ENCODE data around the gene ATG4A. TPM values are rescaled to one million over a fixed set of nuclear protein-coding genes. Genes with fewer than 3 reads are reported as not detected.

Gene ATG4A
- total RNA-seq, result 1 to 10 TPM; 8.2 to 8.3 TPM
- total RNA-seq, result 13.3 to 28.5 reads per million in 2 donors

- Mint-ChIP-seq H3K27me3 (no peaks in the 10 kb centered on the region), H3K27ac (no peak within 1 kb of the TSS), H3K4me3 (no peak within 1 kb of the TSS), H3K4me1 (peaks cover 5% of the 10 kb centered on the region), H3K36me3 (ENCODE audit: low read depth) (no peaks in the 10 kb centered on the region)
- ATAC-seq (peak; percentile 97), DNase-seq (peak; percentile 75 to 84 (median 76))
- H3K9me3 ChIP-seq (ENCODE audit: control insufficient read depth, low read length, poor library complexity, severe bottlenecking), result no peaks in the 10 kb centered on the region
Measured at GRCh38 chrX:108091264-108091877, at the start of gene ATG4A, which contains the start of gene PSMD10. ATG4A (plus strand) TSS chrX:108091778; CDS start chrX:108091827, 49 bp downstream. PSMD10 (minus strand) TSS chrX:108091542; CDS start chrX:108091520, 22 bp downstream.

- H3K27ac Mint-ChIP-seq, result no peak within 1 kb of the TSS
- H3K4me3 Mint-ChIP-seq, result no peak within 1 kb of the TSS
- ATAC-seq (no peak), DNase-seq (no peak)
- H3K27me3 Mint-ChIP-seq, result no peaks in the 10 kb centered on the region
- H3K9me3 ChIP-seq (ENCODE audit: control insufficient read depth, low read length, poor library complexity, severe bottlenecking), result no peaks in the 10 kb centered on the region
- H3K4me1 Mint-ChIP-seq, result peaks cover 21% of the 10 kb centered on the region
- peaks cover 3% of the 10 kb centered on the region for H3K36me3 Mint-ChIP-seq (ENCODE audit: low read depth)
Measured at GRCh38 chrX:108044554-108045256, 46.9 kb upstream of the ATG4A start, which contains the start of gene VSIG1. VSIG1 (plus strand) TSS chrX:108045065; CDS start chrX:108045131, 66 bp downstream.

DNA sequence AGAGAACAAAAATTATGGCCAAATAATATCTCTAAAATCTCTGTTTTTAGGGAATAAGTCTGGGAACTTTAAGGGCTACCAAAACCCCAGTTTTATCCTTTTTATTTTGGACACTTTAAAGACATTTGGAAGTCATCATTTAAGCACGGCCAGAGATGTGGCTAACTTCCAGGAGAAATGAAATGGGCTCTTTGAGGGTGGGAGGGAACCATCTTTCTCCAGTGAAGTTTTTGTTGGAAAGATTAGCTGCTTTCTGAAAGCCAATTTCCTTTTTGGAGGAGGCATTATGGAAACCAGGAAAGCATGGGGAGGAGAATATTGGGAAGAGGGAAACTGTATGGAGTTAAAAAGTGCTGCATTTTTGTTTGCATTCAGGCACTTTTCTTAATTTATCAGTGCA lies 41.9 kb upstream of the ATG4A start:
- ATAC-seq (no peak), DNase-seq (no peak)
- H3K4me1 Mint-ChIP-seq, result peaks cover 5% of the 10 kb centered on the region
- no peaks in the 10 kb centered on the region for H3K36me3 Mint-ChIP-seq (ENCODE audit: low read depth)
- no peak overlapping the region for H3K4me3 Mint-ChIP-seq
- peak overlapping the region; percentile 49 for H3K27ac Mint-ChIP-seq
- no peaks in the 10 kb centered on the region for H3K27me3 Mint-ChIP-seq
- H3K9me3 ChIP-seq (ENCODE audit: control insufficient read depth, low read length, poor library complexity, severe bottlenecking), result no peaks in the 10 kb centered on the region

GRCh38 chrX:108053218-108053617 lies 38.4 kb upstream of the ATG4A start:
- Mint-ChIP-seq H3K36me3 (ENCODE audit: low read depth) (no peaks in the 10 kb centered on the region), H3K4me1 (peaks cover 7% of the 10 kb centered on the region), H3K4me3 (no peak overlapping the region), H3K27me3 (no peaks in the 10 kb centered on the region), H3K27ac (peak overlapping the region; percentile 49)
- ATAC-seq (no peak), DNase-seq (no peak)
- H3K9me3 ChIP-seq (ENCODE audit: control insufficient read depth, low read length, poor library complexity, severe bottlenecking), result no peaks in the 10 kb centered on the region

- Mint-ChIP-seq H3K27ac (no peak overlapping the region), H3K4me3 (no peak overlapping the region), H3K27me3 (no peaks in the 10 kb centered on the region), H3K4me1 (peaks cover 17% of the 10 kb centered on the region), H3K36me3 (ENCODE audit: low read depth) (peaks cover 3% of the 10 kb centered on the region)
- DNase-seq (no peak), ATAC-seq (no peak)
- no peaks in the 10 kb centered on the region for H3K9me3 ChIP-seq (ENCODE audit: control insufficient read depth, low read length, poor library complexity, severe bottlenecking)
Measured at GRCh38 chrX:108055546-108055945, 36.0 kb upstream of the ATG4A start.

GRCh38 chrX:108059801-108060200 lies 31.8 kb upstream of the ATG4A start:
- DNase-seq (no peak), ATAC-seq (no peak)
- no peaks in the 10 kb centered on the region for H3K9me3 ChIP-seq (ENCODE audit: control insufficient read depth, low read length, poor library complexity, severe bottlenecking)
- peaks cover 17% of the 10 kb centered on the region for H3K4me1 Mint-ChIP-seq
- no peak overlapping the region for H3K27ac Mint-ChIP-seq
- H3K27me3 Mint-ChIP-seq, result no peaks in the 10 kb centered on the region
- H3K36me3 Mint-ChIP-seq (ENCODE audit: low read depth), result peaks cover 3% of the 10 kb centered on the region
- H3K4me3 Mint-ChIP-seq, result no peak overlapping the region

GRCh38 chrX:108064001-108064400 lies 27.6 kb upstream of the ATG4A start:
- Mint-ChIP-seq H3K4me3 (no peak overlapping the region), H3K36me3 (ENCODE audit: low read depth) (no peaks in the 10 kb centered on the region), H3K27me3 (no peaks in the 10 kb centered on the region), H3K27ac (no peak overlapping the region), H3K4me1 (peaks cover 7% of the 10 kb centered on the region)
- no peaks in the 10 kb centered on the region for H3K9me3 ChIP-seq (ENCODE audit: control insufficient read depth, low read length, poor library complexity, severe bottlenecking)
- no peak for DNase-seq
- no peak for ATAC-seq

DNA sequence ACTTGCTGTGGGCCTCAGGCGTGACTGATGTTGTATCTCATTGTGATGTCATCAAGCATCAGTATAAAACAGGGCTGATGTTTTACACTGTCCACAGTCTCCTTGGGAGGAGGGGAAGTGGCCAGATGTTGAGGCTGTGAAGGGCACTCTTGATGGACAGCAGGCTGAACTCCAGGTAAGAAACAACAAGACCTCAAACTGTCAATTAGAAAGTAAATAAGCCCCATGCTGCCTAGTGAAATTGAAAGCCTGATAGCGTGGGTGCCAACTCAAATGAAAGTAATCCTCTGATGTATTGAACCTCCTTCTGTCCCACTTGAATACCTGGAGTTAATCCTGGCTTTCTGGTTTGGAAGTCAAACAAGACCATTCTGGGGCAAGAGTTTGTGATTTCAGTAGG lies 27.0 kb upstream of the ATG4A start:
- Mint-ChIP-seq H3K36me3 (ENCODE audit: low read depth) (no peaks in the 10 kb centered on the region), H3K27me3 (no peaks in the 10 kb centered on the region), H3K4me1 (peaks cover 4% of the 10 kb centered on the region), H3K27ac (peak overlapping the region; percentile 49), H3K4me3 (no peak overlapping the region)
- H3K9me3 ChIP-seq (ENCODE audit: control insufficient read depth, low read length, poor library complexity, severe bottlenecking), result no peaks in the 10 kb centered on the region
- no peak for ATAC-seq
- no peak for DNase-seq

- H3K4me1 Mint-ChIP-seq, result peaks cover 3% of the 10 kb centered on the region
- ATAC-seq, result no peak
- no peak overlapping the region for H3K4me3 Mint-ChIP-seq
- no peaks in the 10 kb centered on the region for H3K36me3 Mint-ChIP-seq (ENCODE audit: low read depth)
- DNase-seq, result no peak
- H3K27ac Mint-ChIP-seq, result peak overlapping the region; percentile 49
- no peaks in the 10 kb centered on the region for H3K9me3 ChIP-seq (ENCODE audit: control insufficient read depth, low read length, poor library complexity, severe bottlenecking)
- H3K27me3 Mint-ChIP-seq, result no peaks in the 10 kb centered on the region
Measured at GRCh38 chrX:108068121-108068520, 23.5 kb upstream of the ATG4A start.

DNA sequence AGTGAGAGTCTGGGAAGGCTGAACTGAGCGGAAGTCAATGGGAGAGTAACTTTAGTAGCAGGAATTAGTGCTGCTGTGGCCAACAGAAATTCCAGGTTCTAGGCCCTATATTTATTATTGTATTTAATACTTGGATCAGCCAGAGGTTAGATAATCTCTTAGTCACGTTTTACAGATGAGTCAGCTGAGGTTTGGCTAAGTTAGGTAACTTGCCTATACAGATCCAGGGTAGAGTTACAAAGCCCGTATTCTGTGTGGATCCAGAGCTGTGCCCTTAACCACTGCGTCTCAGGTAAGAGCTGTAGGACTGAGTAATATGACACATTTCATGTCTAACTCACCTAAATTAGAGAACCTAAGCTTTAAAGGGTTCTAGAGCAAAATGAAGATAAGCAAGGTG lies 20.7 kb upstream of the ATG4A start:
- H3K27ac Mint-ChIP-seq, result peak overlapping the region; percentile 66
- no peak for DNase-seq
- peaks cover 3% of the 10 kb centered on the region for H3K4me1 Mint-ChIP-seq
- H3K4me3 Mint-ChIP-seq, result no peak overlapping the region
- H3K9me3 ChIP-seq (ENCODE audit: control insufficient read depth, low read length, poor library complexity, severe bottlenecking), result no peaks in the 10 kb centered on the region
- no peaks in the 10 kb centered on the region for H3K27me3 Mint-ChIP-seq
- peaks cover 9% of the 10 kb centered on the region for H3K36me3 Mint-ChIP-seq (ENCODE audit: low read depth)
- no peak for ATAC-seq

DNA sequence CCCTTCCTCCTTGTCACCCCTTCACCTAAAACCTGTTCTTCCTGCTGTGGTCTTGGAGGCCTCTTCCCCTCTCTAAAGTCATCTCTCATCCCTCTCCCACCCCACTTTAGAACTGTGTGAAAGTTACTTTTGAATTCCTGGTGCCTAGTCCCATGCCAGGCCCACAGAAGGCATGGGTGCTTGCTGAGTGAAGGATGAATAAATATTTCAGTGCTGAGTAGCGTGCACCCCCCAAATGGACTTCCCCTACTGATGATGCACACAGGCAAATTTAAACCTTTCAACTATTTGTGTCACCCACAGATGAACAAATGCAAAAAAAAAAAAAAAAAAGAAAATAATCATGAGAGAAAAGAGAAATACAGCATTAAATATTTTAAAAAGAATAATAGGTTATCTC lies 20.0 kb upstream of the ATG4A start:
- Mint-ChIP-seq H3K4me3 (no peak overlapping the region), H3K4me1 (peaks cover 3% of the 10 kb centered on the region), H3K27me3 (no peaks in the 10 kb centered on the region), H3K27ac (peak overlapping the region; percentile 62), H3K36me3 (ENCODE audit: low read depth) (peaks cover 9% of the 10 kb centered on the region)
- no peaks in the 10 kb centered on the region for H3K9me3 ChIP-seq (ENCODE audit: control insufficient read depth, low read length, poor library complexity, severe bottlenecking)
- peak; percentile 37 for ATAC-seq
- no peak for DNase-seq

GRCh38 chrX:108072746-108073145 lies 18.8 kb upstream of the ATG4A start:
- H3K9me3 ChIP-seq (ENCODE audit: control insufficient read depth, low read length, poor library complexity, severe bottlenecking), result no peaks in the 10 kb centered on the region
- peaks cover 3% of the 10 kb centered on the region for H3K4me1 Mint-ChIP-seq
- no peak overlapping the region for H3K27ac Mint-ChIP-seq
- H3K27me3 Mint-ChIP-seq, result no peaks in the 10 kb centered on the region
- H3K36me3 Mint-ChIP-seq (ENCODE audit: low read depth), result peaks cover 9% of the 10 kb centered on the region
- DNase-seq (no peak), ATAC-seq (no peak)
- no peak overlapping the region for H3K4me3 Mint-ChIP-seq

DNA sequence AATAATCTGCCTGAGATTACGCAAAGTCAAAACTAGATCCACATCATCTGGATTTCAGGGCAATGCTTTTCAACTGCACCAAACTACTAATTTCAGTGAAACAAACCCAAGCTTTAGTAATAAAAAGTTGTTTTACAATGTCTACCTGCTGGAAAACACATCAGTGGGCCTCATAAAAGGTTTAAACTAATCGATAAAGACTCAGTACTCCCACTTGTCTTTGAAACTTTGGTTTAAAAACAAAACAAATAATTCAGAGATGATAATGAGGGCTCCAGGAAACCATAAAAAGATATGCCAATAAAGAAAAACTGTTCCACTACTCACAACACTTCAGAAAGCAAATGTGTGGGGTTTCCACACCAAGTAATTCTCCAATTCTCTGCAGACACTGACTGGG lies 10.5 kb upstream of the ATG4A start:
- DNase-seq (no peak), ATAC-seq (no peak)
- no peaks in the 10 kb centered on the region for H3K36me3 Mint-ChIP-seq (ENCODE audit: low read depth)
- no peak overlapping the region for H3K4me3 Mint-ChIP-seq
- no peak overlapping the region for H3K27ac Mint-ChIP-seq
- H3K27me3 Mint-ChIP-seq, result no peaks in the 10 kb centered on the region
- H3K4me1 Mint-ChIP-seq, result no peaks in the 10 kb centered on the region
- no peaks in the 10 kb centered on the region for H3K9me3 ChIP-seq (ENCODE audit: control insufficient read depth, low read length, poor library complexity, severe bottlenecking)

- H3K27ac Mint-ChIP-seq, result no peak overlapping the region
- no peaks in the 10 kb centered on the region for H3K27me3 Mint-ChIP-seq
- ATAC-seq (no peak), DNase-seq (no peak)
- H3K4me3 Mint-ChIP-seq, result no peak overlapping the region
- H3K36me3 Mint-ChIP-seq (ENCODE audit: low read depth), result no peaks in the 10 kb centered on the region
- no peaks in the 10 kb centered on the region for H3K9me3 ChIP-seq (ENCODE audit: control insufficient read depth, low read length, poor library complexity, severe bottlenecking)
- no peaks in the 10 kb centered on the region for H3K4me1 Mint-ChIP-seq
Measured at GRCh38 chrX:108087792-108088191, 3.8 kb upstream of the ATG4A start.
